HepG2 (cell line): ENCODE results near the gene BPIFB6. TPM values are rescaled to one million over a fixed set of nuclear protein-coding genes. Genes with fewer than 3 reads are reported as not detected.

ENCODE experiments used
- AGO2 ChIP-seq: fragments of 200-400 bp; formaldehyde crosslinking; optimal IDR thresholded peaks from 2 replicates; pipeline ENCODE3; 2017; ENCODE audit warnings: mild to moderate bottlenecking, low read depth, low read length, moderate library complexity
- ATF5 ChIP-seq: sonication (generic); formaldehyde crosslinking; IDR thresholded peaks from 2 replicates; pipeline ENCODE4 v1.4.0; 2020; ENCODE audit warnings: mild to moderate bottlenecking, low read depth, missing genetic modification reagents
- ATRX ChIP-seq: sonication (generic); formaldehyde crosslinking; IDR thresholded peaks from 2 replicates; pipeline ENCODE4 v1.4.0; 2020; ENCODE audit warnings: missing genetic modification reagents, borderline replicate concordance
- KDM2A ChIP-seq: sonication (generic); formaldehyde crosslinking; IDR thresholded peaks from 2 replicates; pipeline ENCODE4 v1.4.0; 2020; ENCODE audit warnings: low read depth, missing genetic modification reagents, borderline replicate concordance
- NRL ChIP-seq: sonication (generic); formaldehyde crosslinking; IDR thresholded peaks from 2 replicates; pipeline ENCODE4 v1.5.0; 2020; ENCODE audit warnings: missing genetic modification reagents, mild to moderate bottlenecking, moderate library complexity, borderline replicate concordance
- PAXIP1 ChIP-seq: sonication (generic); formaldehyde crosslinking; conservative IDR thresholded peaks from 2 replicates; pipeline ENCODE4 v1.4.0; 2020; ENCODE audit warnings: mild to moderate bottlenecking, missing genetic modification reagents, moderate library complexity
- SP2 ChIP-seq: sonication (generic); formaldehyde crosslinking; IDR thresholded peaks from 2 replicates; pipeline ENCODE4 v1.5.1; 2020; ENCODE audit warnings: mild to moderate bottlenecking, missing genetic modification reagents
- STAT6 ChIP-seq: sonication (generic); formaldehyde crosslinking; IDR thresholded peaks from 2 replicates; pipeline ENCODE4 v1.4.0; 2020; ENCODE audit warnings: missing genetic modification reagents, mild to moderate bottlenecking, borderline replicate concordance
- TGIF2 ChIP-seq: IDR thresholded peaks from 2 replicates; pipeline ENCODE4 v1.6.1; 2016; ENCODE audit warnings: control low read depth, missing compliant biosample characterization
- ZEB1 ChIP-seq: IDR thresholded peaks from 2 replicates; pipeline ENCODE4 v1.6.1; 2012; ENCODE audit warnings: mild to moderate bottlenecking, low read depth, inconsistent platforms; ENCODE audit not compliant: insufficient replicate concordance
- ZNF703 ChIP-seq: sonication (generic); formaldehyde crosslinking; IDR thresholded peaks from 2 replicates; pipeline ENCODE4 v1.5.1; 2020; ENCODE audit warnings: missing genetic modification reagents, mild to moderate bottlenecking, moderate library complexity, borderline replicate concordance
- ZNF724P ChIP-seq: sonication (generic); formaldehyde crosslinking; IDR thresholded peaks from 2 replicates; pipeline ENCODE4 v1.8.0; 2022; ENCODE audit warnings: missing genetic modification reagents, borderline replicate concordance
- polyA plus RNA-seq, 8 experiments: library from polyadenylated mRNA; depleted of rRNA in 3 of 8; stranded (reverse) in 7 of 8; unstranded in 1 of 8; fragments of >200 nt; fragmentation: Illumina TruSeq in 4 of 8; extraction: Trizol in 4 of 8; gene quantifications; 2 replicates each; pipeline versions ENCODE4 v1.2.1 to v1.2.3, GENCODE V29; 2011 to 2016; ENCODE audit warnings: low read depth in 4 of 8, missing spikeins in 1 of 8, mixed read lengths in 1 of 8; ENCODE audit not compliant: insufficient read depth in 1 of 8
- total RNA-seq, 5 experiments: library from RNA; depleted of rRNA; stranded (reverse); fragments of >200 nt; fragmentation: Illumina TruSeq; extraction: Trizol; gene quantifications; 2 replicates each; pipeline ENCODE4 v1.2.3, GENCODE V29; 2016; ENCODE audit warnings: low read depth in 1 of 5
- TF ChIP-seq, protein P1 (sequence below): sonication (generic); formaldehyde crosslinking; IDR thresholded peaks from 2 replicates; pipeline ENCODE4 v1.5.0; 2020; ENCODE audit warnings: mild to moderate bottlenecking, missing genetic modification reagents
- TF ChIP-seq, protein P2 (sequence below): IDR thresholded peaks from 2 replicates; pipeline ENCODE4 v1.6.1; 2018; ENCODE audit warnings: missing genetic modification reagents
- TF ChIP-seq, protein P3 (sequence below): sonication (generic); formaldehyde crosslinking; conservative IDR thresholded peaks from 2 replicates; pipeline ENCODE4 v1.4.0; 2020; ENCODE audit warnings: missing genetic modification reagents

BPIFB6 gene
- total and polyA plus RNA-seq, 2 of the 13 experiments (the other 11 are each of a cell fraction or from before 2014, with no cell fraction given), result 0.13 to 1.7 TPM

- TF ChIP-seq, protein P1, sequence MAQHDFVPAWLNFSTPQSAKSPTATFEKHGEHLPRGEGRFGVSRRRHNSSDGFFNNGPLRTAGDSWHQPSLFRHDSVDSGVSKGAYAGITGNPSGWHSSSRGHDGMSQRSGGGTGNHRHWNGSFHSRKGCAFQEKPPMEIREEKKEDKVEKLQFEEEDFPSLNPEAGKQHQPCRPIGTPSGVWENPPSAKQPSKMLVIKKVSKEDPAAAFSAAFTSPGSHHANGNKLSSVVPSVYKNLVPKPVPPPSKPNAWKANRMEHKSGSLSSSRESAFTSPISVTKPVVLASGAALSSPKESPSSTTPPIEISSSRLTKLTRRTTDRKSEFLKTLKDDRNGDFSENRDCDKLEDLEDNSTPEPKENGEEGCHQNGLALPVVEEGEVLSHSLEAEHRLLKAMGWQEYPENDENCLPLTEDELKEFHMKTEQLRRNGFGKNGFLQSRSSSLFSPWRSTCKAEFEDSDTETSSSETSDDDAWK (CRISPR knock-in tag), result no peak
- TF ChIP-seq, protein P2, sequence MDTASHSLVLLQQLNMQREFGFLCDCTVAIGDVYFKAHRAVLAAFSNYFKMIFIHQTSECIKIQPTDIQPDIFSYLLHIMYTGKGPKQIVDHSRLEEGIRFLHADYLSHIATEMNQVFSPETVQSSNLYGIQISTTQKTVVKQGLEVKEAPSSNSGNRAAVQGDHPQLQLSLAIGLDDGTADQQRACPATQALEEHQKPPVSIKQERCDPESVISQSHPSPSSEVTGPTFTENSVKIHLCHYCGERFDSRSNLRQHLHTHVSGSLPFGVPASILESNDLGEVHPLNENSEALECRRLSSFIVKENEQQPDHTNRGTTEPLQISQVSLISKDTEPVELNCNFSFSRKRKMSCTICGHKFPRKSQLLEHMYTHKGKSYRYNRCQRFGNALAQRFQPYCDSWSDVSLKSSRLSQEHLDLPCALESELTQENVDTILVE (CRISPR knock-in tag), result no peak; the same call in 1 of the 2 replicates
- TF ChIP-seq NRL (CRISPR knock-in tag) (peak; percentile 71), TGIF2 (CRISPR knock-in tag) (peak; percentile 57), ATF5 (CRISPR knock-in tag) (peak; percentile 92; the same call in 1 of the 2 replicates), ZNF703 (CRISPR knock-in tag) (peak; percentile 68; the same call in 1 of the 2 replicates), PAXIP1 (CRISPR knock-in tag) (peak; percentile 99), AGO2 (peak; percentile 93), ZNF724P (peak; percentile 73; the same call in 1 of the 2 replicates), ATRX (CRISPR knock-in tag) (no peak), KDM2A (peak; percentile 84), STAT6 (CRISPR knock-in tag) (peak; percentile 99), SP2 (CRISPR knock-in tag) (peak; percentile 29; the same call in 1 of the 2 replicates), ZEB1 (peak; percentile 93)
- TF ChIP-seq, protein P3, sequence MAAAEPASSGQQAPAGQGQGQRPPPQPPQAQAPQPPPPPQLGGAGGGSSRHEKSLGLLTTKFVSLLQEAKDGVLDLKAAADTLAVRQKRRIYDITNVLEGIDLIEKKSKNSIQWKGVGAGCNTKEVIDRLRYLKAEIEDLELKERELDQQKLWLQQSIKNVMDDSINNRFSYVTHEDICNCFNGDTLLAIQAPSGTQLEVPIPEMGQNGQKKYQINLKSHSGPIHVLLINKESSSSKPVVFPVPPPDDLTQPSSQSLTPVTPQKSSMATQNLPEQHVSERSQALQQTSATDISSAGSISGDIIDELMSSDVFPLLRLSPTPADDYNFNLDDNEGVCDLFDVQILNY (CRISPR knock-in tag), result no peak
Observed at GRCh38 chr20:33009214-33010132, 22.0 kb upstream of the BPIFB6 start (continued).
